ENCODE data around the gene CCDC157.

The CCDC157 gene

DNA sequence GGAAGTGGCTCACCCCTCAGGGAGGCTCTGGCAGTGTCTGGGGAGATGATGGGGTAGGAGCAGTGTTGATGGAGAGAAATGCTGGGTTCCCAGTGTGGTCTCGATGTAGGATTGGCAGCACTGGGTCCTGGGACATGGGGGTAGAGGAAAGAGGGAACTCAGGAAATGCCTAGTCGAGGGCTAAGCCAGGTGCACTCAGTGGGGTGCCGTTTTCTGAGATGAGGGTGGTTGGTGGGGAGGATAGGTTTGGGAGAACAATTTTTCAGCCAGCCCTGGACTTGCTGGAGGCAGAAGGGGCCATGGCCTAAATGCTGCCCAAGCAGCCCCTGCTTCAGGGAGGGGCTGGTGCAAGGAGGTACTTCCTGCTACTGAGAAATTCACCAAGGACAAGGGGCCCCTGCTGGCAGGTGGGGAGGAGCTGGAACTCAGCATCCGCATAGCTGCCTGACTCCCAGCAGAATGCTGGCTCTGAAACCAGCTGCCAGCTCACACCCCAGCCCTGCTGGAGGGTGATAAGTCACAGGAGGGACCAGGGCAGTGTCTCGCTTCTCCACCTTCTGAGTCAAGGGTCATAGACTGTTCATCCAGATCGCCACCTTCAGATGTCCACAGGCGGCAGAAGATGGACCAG is 6.0 kb downstream of the CCDC157 start:
- in situ Hi-C loops (cut with MboI; ENCODE audit: low sequenced_read_pairs, unreplicated experiment): no loop called here
- no peak for DNase-seq (ENCODE audit: low spot score)
- TF ChIP-seq, protein P1, sequence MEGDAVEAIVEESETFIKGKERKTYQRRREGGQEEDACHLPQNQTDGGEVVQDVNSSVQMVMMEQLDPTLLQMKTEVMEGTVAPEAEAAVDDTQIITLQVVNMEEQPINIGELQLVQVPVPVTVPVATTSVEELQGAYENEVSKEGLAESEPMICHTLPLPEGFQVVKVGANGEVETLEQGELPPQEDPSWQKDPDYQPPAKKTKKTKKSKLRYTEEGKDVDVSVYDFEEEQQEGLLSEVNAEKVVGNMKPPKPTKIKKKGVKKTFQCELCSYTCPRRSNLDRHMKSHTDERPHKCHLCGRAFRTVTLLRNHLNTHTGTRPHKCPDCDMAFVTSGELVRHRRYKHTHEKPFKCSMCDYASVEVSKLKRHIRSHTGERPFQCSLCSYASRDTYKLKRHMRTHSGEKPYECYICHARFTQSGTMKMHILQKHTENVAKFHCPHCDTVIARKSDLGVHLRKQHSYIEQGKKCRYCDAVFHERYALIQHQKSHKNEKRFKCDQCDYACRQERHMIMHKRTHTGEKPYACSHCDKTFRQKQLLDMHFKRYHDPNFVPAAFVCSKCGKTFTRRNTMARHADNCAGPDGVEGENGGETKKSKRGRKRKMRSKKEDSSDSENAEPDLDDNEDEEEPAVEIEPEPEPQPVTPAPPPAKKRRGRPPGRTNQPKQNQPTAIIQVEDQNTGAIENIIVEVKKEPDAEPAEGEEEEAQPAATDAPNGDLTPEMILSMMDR (IDR thresholded peaks at IDR 0.05; ENCODE audit: borderline replicate concordance, control extremely low read depth, extremely low read depth, insufficient read depth, missing control alignments): no peak

DNA sequence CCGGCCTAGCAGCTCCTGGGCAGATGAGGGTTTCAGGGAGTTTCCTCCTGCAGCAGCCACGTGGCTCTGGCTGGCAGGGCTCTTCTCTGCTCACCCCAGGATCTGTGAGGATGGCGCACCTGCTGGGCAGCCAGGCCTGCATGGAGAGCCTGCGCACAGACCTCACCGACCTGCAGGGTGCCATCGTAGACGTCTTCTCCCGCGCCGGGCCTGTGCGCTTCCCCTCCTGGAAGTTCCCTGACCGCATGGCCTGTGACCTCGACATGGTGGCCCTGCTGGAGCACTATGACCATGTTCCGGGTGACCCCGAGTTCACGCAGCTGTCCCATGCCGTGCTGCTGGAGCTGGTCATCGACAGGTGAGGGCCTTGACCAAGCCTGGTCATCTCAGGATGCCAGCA is 9.1 kb downstream of the CCDC157 start:
- no peak for DNase-seq (ENCODE audit: low spot score)
- in situ Hi-C loops (cut with MboI; ENCODE audit: low sequenced_read_pairs, unreplicated experiment): no loop called here
- TF ChIP-seq, protein P1 (IDR thresholded peaks at IDR 0.05; ENCODE audit: borderline replicate concordance, control extremely low read depth, extremely low read depth, insufficient read depth, missing control alignments): no peak

DNA sequence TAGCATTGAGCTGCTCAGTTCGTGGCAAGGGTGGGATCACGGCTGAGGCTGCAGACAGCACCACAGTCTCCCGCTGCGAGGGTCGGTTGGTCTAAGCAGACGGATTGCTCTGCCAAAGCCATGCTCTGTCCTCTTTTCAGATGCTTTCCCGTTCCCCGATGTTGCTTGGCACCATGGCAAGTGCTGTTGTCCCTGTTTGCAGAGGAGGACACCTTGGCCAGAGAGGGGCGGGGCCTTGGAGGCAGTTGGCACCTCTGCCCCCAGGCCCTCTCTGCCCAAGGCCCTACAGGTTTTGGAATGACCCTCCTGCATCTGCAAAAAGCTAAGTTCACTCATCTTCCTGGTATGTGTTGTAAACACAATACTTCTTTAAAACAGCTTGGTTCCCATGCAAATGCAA is 11.6 kb downstream of the CCDC157 start:
- TF ChIP-seq, protein P1 (IDR thresholded peaks at IDR 0.05; ENCODE audit: borderline replicate concordance, control extremely low read depth, extremely low read depth, insufficient read depth, missing control alignments): no peak
- DNase-seq (ENCODE audit: low spot score): no peak
- in situ Hi-C loops (cut with MboI; ENCODE audit: low sequenced_read_pairs, unreplicated experiment): no loop called here

DNA sequence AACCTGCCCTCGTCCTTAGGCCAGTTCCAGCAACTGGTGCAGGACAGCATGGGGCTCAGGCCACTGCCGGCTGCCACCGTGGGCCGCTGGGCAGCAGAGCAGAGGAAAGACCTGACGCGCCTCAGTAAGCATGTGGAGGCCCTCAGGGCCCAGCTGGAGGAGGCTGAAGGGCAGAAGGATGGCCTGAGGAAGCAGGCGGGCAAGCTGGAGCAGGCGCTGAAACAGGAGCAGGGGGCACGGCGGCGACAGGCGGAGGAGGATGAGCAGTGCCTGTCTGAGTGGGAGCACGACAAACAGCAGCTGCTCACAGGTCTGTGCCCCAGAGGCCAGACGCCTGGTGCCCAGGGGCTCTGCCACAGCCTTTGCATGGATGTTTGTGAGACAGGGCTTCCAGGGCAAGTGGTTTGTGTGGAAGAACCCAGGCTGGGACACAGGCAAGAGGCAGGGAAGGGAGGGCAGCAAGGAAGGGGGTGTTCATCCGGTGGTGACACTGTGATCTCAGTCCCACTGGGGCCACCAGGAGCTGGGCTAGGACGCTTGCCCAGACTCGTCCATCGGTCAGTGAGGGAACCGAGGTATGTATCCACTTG is 13.9 kb downstream of the CCDC157 start:
- TF ChIP-seq, protein P1 (IDR thresholded peaks at IDR 0.05; ENCODE audit: borderline replicate concordance, control extremely low read depth, extremely low read depth, insufficient read depth, missing control alignments): no peak
- no peak for DNase-seq (ENCODE audit: low spot score)
- in situ Hi-C loops (cut with MboI; ENCODE audit: low sequenced_read_pairs, unreplicated experiment): no loop called here

DNA sequence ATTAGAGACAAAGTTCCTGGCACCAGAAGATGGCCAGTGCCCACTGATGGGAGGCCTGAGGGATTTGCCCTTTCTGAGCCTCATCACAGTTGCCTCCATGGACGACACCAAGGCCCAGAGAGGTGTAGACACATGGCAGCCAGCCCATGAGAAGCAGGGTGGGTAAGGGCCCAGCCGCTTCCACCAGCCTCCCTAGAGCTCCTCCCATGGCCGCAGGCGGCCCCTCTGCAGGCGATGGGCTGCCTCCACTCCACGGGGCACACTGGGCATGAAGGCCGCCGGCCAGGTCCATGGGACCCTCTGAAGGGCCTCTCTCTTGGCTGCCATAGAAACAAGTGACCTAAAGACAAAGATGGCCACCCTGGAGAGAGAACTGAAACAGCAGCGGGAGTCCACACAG is 14.5 kb downstream of the CCDC157 start:
- DNase-seq (ENCODE audit: low spot score): no peak
- TF ChIP-seq, protein P1 (IDR thresholded peaks at IDR 0.05; ENCODE audit: borderline replicate concordance, control extremely low read depth, extremely low read depth, insufficient read depth, missing control alignments): no peak
- in situ Hi-C loops (cut with MboI; ENCODE audit: low sequenced_read_pairs, unreplicated experiment): no loop called here

DNA sequence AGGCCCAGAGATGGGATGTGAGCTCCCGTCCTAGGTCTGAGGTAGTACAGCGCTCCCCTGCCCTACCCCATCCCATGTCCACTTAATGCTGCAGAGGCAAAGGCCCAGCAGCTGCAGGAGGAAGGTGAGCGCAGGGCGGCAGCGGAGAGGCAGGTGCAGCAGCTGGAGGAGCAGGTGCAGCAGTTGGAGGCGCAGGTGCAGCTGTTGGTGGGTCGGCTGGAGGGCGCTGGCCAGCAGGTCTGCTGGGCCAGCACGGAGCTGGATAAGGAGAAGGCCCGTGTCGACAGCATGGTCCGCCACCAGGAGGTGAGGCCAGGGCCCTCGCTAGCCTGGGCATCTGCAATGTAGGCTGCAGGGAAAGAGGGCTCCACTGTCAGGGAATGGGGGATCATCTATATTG is 15.2 kb downstream of the CCDC157 start:
- TF ChIP-seq, protein P1 (IDR thresholded peaks at IDR 0.05; ENCODE audit: borderline replicate concordance, control extremely low read depth, extremely low read depth, insufficient read depth, missing control alignments): no peak
- no peak for DNase-seq (ENCODE audit: low spot score)
- in situ Hi-C loops (cut with MboI; ENCODE audit: low sequenced_read_pairs, unreplicated experiment): no loop called here

Measured in GM13976 (cell line).